Stomach (tissue), 9 donors: ENCODE data around the gene LHFPL3. TPM values are rescaled to one million over a fixed set of nuclear protein-coding genes. Genes with fewer than 3 reads are reported as not detected.

Experiments used
- DNase-seq, 2 donors: peaks; one replicate each; pipeline versions ENCODE4 v3.0.0 to v3.0.0-alpha.2; 2013 to 2019
- H3K27ac ChIP-seq, 5 donors: fragments of 200-600 bp in 4 of 5; sonication (generic) in 4 of 5; one replicate each; pipeline ENCODE4 v1.5.1; 2013 to 2019; ENCODE audit warnings: mild to moderate bottlenecking in 1 of 5, moderate library complexity in 1 of 5
- H3K27me3 ChIP-seq, 3 donors: fragments of 200-600 bp; sonication (generic); one replicate each; pipeline ENCODE4 v1.5.1; 2017 to 2019; ENCODE audit warnings: mixed run types in 1 of 3
- H3K36me3 ChIP-seq, 4 donors: fragments of 200-600 bp; sonication (generic); 1 replicate in 3 of 4; 2 replicates in 1 of 4; pipeline ENCODE4 v1.5.1; 2016 to 2019
- H3K4me1 ChIP-seq, 4 donors: fragments of 200-600 bp; sonication (generic); one replicate each; pipeline ENCODE4 v1.5.1; 2016 to 2019
- H3K4me3 ChIP-seq, 4 donors: fragments of 200-600 bp; sonication (generic) in 3 of 4; one replicate each; pipeline ENCODE4 v1.5.1; 2016 to 2019; ENCODE audit warnings: mild to moderate bottlenecking in 1 of 4
- H3K9me3 ChIP-seq, 4 donors: fragments of 200-600 bp; sonication (generic); one replicate each; pipeline ENCODE4 v1.5.1; 2016 to 2019
- EP300 ChIP-seq: sonication (generic); formaldehyde crosslinking; IDR thresholded peaks from one replicate; pipeline ENCODE4 v1.6.1; 2017; ENCODE audit warnings: antibody characterized with exemption
- POLR2A ChIP-seq, 4 donors: fragments of 450-650 bp; IDR thresholded peaks; one replicate each; pipeline ENCODE4 v1.6.1; 2016; ENCODE audit warnings: antibody characterized with exemption in 4 of 4, control low read depth in 2 of 4, mild to moderate bottlenecking in 1 of 4, moderate library complexity in 1 of 4
- POLR2AphosphoS5 ChIP-seq, 3 donors: sonication (generic); formaldehyde crosslinking; IDR thresholded peaks; one replicate each; pipeline ENCODE4 v1.6.1; 2016; ENCODE audit warnings: antibody characterized with exemption in 3 of 3
- WGBS, 5 donors: extraction: QIAGEN DNeasy Blood & Tissue Kit in 3 of 5; methylation state at CpG; one replicate each; pipeline versions ENCODE4 v1.1.5 to v1.1.7; 2013 to 2018; 5-methylcytosine and 5-hydroxymethylcytosine counted together
- intact Hi-C: fragments of 100-400 bp; cut with DNase I; formaldehyde crosslinking; loops from one replicate; pipeline ENCODE4 v1.15.1; 2023; ENCODE audit warnings: low total_unique reads
- polyA plus RNA-seq, 3 donors: library from polyadenylated mRNA; stranded (reverse); fragments of 200-250 nt; gene quantifications; one replicate each; pipeline ENCODE4 v1.2.3, GENCODE V29; 2013
- total RNA-seq, 5 donors: library from RNA; depleted of rRNA; stranded (reverse); fragments of >200 nt; gene quantifications; one replicate each; pipeline versions ENCODE4 v1.1.0 to v1.2.3, GENCODE V29; 2014 to 2016
- TF ChIP-seq, protein P1 (sequence below), 7 experiments: fragments of 450-650 bp in 4 of 7; fragments of 200-600 bp in 3 of 7; sonication (generic) in 3 of 7; IDR thresholded peaks; one replicate each; pipeline ENCODE4 v1.5.1; 2016 to 2019; ENCODE audit warnings: antibody characterized with exemption in 7 of 7, control low read depth in 2 of 7, mild to moderate bottlenecking in 1 of 7
- donor health status: healthy with polysubstance abuse.
- donor health status: Bipolar disorder and iron deficiency.
- donor health status: healthy.

Gene LHFPL3
- total and polyA plus RNA-seq, 8 donors = 0.55 TPM; not detected in 7

DNA sequence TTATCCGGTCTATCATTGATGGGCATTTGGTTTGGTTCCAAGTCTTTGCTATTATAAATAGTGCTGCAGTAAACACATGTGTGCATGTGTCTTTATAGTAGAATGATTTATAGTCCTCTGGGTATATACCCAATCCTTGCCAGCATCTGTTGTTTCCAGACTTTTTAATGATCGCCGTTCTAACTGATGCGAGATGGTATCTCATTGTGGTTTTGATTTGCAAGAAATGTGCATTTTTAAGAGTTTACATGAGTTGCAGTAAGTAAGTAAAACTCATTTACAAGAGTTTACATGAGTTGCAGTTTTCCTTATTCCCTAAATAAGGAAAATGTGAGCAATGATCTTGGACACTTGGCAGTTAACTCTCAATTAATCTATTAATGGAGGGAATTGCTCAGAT, 312.1 kb downstream of the LHFPL3 start:
- H3K4me1 ChIP-seq = no peaks in the 10 kb centered on the region
- H3K27me3 ChIP-seq = no peaks in the 10 kb centered on the region
- no peak for DNase-seq
- H3K4me3 ChIP-seq = no peak overlapping the region
- H3K9me3 ChIP-seq = no peaks in the 10 kb centered on the region
- no peaks in the 10 kb centered on the region for H3K36me3 ChIP-seq
- no peak overlapping the region for H3K27ac ChIP-seq
- WGBS, 5 donors = 92 to 96% (median 93%) methylated on average over 4 of the region's 4 CpGs
- TF ChIP-seq, protein P1, sequence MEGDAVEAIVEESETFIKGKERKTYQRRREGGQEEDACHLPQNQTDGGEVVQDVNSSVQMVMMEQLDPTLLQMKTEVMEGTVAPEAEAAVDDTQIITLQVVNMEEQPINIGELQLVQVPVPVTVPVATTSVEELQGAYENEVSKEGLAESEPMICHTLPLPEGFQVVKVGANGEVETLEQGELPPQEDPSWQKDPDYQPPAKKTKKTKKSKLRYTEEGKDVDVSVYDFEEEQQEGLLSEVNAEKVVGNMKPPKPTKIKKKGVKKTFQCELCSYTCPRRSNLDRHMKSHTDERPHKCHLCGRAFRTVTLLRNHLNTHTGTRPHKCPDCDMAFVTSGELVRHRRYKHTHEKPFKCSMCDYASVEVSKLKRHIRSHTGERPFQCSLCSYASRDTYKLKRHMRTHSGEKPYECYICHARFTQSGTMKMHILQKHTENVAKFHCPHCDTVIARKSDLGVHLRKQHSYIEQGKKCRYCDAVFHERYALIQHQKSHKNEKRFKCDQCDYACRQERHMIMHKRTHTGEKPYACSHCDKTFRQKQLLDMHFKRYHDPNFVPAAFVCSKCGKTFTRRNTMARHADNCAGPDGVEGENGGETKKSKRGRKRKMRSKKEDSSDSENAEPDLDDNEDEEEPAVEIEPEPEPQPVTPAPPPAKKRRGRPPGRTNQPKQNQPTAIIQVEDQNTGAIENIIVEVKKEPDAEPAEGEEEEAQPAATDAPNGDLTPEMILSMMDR (IDR thresholded peaks at IDR 0.05) = no peak
- TF ChIP-seq POLR2AphosphoS5 (IDR thresholded peaks at IDR 0.05) (no peak), EP300 (no peak), POLR2A (IDR thresholded peaks at IDR 0.05) (no peak)
- intact Hi-C loops = no loop called here

DNA sequence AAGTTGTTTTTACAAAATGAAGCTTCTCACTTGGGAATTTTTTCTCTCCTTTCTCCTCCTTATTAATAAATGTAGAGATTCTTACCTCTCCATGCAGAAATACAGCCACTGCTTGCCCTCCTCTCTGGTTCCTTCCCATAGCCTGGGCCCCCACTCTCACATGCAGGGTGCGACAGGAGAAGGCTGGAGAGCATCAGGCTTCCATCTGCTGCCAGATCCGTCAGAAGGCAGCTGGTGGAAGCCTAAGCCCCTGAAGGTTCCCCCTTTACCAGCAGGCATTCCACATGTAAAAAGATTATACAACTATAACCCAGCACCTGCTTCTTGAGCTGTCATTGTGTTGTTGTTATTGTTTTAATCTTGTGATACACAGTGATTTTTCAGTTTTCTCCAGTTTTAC, 314.2 kb downstream of the LHFPL3 start:
- Histone ChIP-seq H3K36me3 (no peaks in the 10 kb centered on the region), H3K27me3 (no peaks in the 10 kb centered on the region), H3K4me1 (no peaks in the 10 kb centered on the region), H3K9me3 (no peaks in the 10 kb centered on the region), H3K27ac (no peak overlapping the region), H3K4me3 (no peak overlapping the region)
- 37 to 57% (median 45%) methylated on average over 2 of the region's 2 CpGs for WGBS, 5 donors
- intact Hi-C loops = no loop called here
- peak in 1 of 2 donors; percentile 6 for DNase-seq
- TF ChIP-seq POLR2AphosphoS5 (IDR thresholded peaks at IDR 0.05) (no peak), EP300 (no peak), POLR2A (IDR thresholded peaks at IDR 0.05) (no peak)
- TF ChIP-seq, protein P1 (IDR thresholded peaks at IDR 0.05) = no peak

DNA sequence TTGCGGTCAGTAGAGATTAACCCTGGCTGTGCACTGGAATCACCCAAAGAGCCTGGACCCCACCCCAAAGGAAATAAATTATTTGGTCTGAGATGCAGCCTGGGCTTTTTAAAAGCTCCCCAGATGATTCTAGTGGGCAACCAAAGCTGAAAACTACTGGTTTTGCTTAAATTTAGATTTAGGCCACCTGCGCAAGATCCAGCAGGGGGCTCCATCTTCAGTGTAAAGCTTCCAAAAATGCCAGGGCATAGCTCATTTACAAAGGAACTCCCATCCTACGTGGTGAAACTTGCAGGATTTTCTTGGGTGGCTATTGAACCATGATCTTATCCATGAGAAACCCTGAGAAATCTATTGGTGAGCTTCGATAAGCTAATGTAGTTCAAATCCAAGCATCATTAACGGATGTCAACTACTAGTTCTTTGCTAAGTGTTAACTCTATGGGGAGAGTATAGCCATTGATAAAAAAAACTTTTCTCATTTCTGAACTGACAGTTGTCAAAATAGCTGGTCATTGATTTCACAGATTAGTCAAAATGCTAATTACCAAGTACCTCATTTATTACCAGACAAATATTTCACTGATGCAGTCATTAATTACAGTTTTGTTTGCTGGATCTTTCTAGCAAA, 315.3 kb downstream of the LHFPL3 start:
- peak in 1 of 2 donors; percentile 14 for DNase-seq
- Histone ChIP-seq H3K27ac (no peak overlapping the region), H3K9me3 (no peaks in the 10 kb centered on the region), H3K4me3 (no peak overlapping the region), H3K27me3 (no peaks in the 10 kb centered on the region), H3K36me3 (no peaks in the 10 kb centered on the region), H3K4me1 (no peaks in the 10 kb centered on the region)
- 33 to 54% (median 49%) methylated on average over 5 of the region's 5 CpGs for WGBS, 5 donors
- TF ChIP-seq POLR2A (IDR thresholded peaks at IDR 0.05) = no peak
- TF ChIP-seq, protein P1 (IDR thresholded peaks at IDR 0.05) = peak in 1 of 7 experiments; percentile 29
- intact Hi-C loops = no loop called here

DNA sequence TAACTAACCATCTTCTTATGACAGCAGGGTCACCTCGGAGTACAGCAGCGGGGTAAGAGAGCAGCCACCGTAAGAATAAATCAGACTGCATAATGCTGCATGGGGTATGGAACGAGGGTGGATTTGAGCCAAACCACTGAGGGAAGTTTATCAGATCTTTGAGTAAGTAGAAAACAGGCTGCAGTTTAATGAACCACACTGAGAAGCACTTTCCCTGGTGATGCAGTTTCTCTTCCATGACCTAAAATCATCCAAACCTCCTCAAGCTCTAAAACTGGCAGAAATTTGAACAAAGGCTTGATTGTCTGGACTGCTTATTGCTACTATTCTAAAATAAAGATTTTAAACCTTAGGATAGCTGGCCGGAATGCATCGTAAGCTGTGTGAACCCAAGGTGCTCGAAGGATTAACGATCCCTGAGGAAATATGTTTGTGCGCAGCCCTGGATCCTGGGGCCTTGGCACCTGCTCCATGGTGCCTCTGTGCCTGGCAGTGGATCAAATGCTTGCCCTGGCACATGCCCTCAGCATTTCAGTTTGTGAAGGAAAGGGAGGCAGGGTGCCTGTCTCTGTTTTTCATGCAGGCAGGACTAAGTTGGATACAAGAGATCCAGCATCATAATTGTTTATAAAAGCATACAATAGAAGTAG, 322.7 kb downstream of the LHFPL3 start:
- intact Hi-C loops = no loop called here
- no peaks in the 10 kb centered on the region for H3K36me3 ChIP-seq
- peak overlapping the region in 1 of 5 donors; percentile 5 for H3K27ac ChIP-seq
- peaks cover 0 to 13% (median 0%) of the 10 kb centered on the region in 4 donors for H3K4me1 ChIP-seq
- no peaks in the 10 kb centered on the region for H3K9me3 ChIP-seq
- DNase-seq = no peak
- TF ChIP-seq POLR2A (IDR thresholded peaks at IDR 0.05) = no peak
- TF ChIP-seq EP300 = no peak
- TF ChIP-seq POLR2AphosphoS5 (IDR thresholded peaks at IDR 0.05) = no peak
- H3K27me3 ChIP-seq = no peaks in the 10 kb centered on the region
- no peak overlapping the region for H3K4me3 ChIP-seq
- 55 to 77% (median 69%) methylated on average over 9 of the region's 9 CpGs for WGBS, 5 donors

DNA sequence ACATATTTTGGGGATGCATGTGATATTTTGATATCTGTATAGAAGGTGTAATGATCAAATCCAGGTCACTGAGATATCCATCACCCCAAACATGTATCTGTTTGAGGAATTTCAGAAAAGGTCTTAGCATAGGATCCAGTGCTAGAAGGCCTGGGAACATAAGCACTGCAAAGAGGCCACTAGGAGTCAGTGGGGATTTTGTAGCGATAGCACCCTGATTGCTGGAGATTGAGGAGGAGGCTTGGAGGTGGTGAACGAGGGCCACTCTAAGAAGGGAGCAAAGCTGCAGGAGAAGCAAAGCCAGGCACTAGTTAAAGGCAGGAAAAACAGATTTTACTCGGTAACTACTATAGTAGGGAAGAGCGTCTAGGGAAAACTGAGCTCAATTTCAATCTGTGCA, 324.0 kb downstream of the LHFPL3 start:
- H3K36me3 ChIP-seq = no peaks in the 10 kb centered on the region
- no peaks in the 10 kb centered on the region for H3K9me3 ChIP-seq
- no peak overlapping the region for H3K4me3 ChIP-seq
- WGBS, 5 donors = 71 to 78% (median 73%) methylated on average over 4 of the region's 4 CpGs
- DNase-seq = no peak
- peaks cover 0 to 13% (median 0%) of the 10 kb centered on the region in 4 donors for H3K4me1 ChIP-seq
- TF ChIP-seq, protein P1 (IDR thresholded peaks at IDR 0.05) = no peak
- TF ChIP-seq POLR2AphosphoS5 (IDR thresholded peaks at IDR 0.05) = no peak
- TF ChIP-seq POLR2A (IDR thresholded peaks at IDR 0.05) = no peak
- no peak for TF ChIP-seq EP300
- no peaks in the 10 kb centered on the region for H3K27me3 ChIP-seq
- no peak overlapping the region for H3K27ac ChIP-seq
- intact Hi-C loops = no loop called here
